HL-60 (cell line): ENCODE results near the gene PROK2.

Source experiments
- POLR2AphosphoS5 ChIP-seq: IDR thresholded peaks from 2 replicates; pipeline ENCODE4 v1.6.1; 2012; ENCODE audit warnings: low read depth
- TF ChIP-seq, protein P1 (sequence below): IDR thresholded peaks from one replicate; pipeline ENCODE4 v1.5.1; 2011; ENCODE audit warnings: low read length, control low read depth, inconsistent platforms; ENCODE audit not compliant: insufficient read depth

DNA sequence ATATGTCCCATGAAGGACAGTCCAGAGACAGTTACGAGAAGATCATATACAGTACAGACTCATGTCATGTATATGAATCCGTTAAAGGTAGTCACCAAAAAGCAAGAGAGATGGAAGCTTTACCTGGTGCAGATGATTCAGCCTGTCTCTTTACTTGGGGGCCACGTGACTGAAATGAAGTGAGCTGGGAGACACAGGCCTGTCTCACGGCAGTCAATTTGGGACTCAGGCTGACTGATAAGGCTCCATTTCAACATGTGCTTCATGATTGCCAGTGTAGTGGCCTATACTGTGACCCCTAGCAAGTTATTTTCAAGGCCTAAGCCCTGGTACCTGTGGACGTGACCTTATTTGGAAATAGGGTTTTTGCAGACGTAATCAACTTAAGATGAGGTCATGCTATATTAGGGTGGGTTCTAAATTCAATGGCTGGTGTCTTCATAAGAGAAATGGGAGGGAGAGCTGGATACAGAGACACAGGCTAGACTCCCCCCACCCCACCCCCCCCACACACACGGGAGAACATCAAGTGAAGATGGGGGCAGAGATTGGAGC lies 3.0 kb upstream of the PROK2 start:
- no peak for TF ChIP-seq POLR2AphosphoS5
- TF ChIP-seq, protein P1, sequence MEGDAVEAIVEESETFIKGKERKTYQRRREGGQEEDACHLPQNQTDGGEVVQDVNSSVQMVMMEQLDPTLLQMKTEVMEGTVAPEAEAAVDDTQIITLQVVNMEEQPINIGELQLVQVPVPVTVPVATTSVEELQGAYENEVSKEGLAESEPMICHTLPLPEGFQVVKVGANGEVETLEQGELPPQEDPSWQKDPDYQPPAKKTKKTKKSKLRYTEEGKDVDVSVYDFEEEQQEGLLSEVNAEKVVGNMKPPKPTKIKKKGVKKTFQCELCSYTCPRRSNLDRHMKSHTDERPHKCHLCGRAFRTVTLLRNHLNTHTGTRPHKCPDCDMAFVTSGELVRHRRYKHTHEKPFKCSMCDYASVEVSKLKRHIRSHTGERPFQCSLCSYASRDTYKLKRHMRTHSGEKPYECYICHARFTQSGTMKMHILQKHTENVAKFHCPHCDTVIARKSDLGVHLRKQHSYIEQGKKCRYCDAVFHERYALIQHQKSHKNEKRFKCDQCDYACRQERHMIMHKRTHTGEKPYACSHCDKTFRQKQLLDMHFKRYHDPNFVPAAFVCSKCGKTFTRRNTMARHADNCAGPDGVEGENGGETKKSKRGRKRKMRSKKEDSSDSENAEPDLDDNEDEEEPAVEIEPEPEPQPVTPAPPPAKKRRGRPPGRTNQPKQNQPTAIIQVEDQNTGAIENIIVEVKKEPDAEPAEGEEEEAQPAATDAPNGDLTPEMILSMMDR: no peak
